ENCODE results near the gene CCDC183.
"Not testable (repeated sequence)": the region's sequence is repeated elsewhere in the genome, so short reads cannot be mapped to it uniquely, and the experiment has no call there.

Gene CCDC183

GRCh38 chr9:136794281-136794999, 1.7 kb upstream of the CCDC183 start:
- no peak for TF ChIP-seq CTCF (IDR thresholded peaks at IDR 0.05; ENCODE audit: low read depth, low read length)
- no peak for DNase-seq (ENCODE audit: low read depth in 2 of 2)
- no peak overlapping the region for H3K4me3 ChIP-seq (replicated peaks in 1 of 2; ENCODE audit: low read depth in 2 of 2, low read length in 2 of 2)

GRCh38 chr9:136795000-136795348, 1.2 kb upstream of the CCDC183 start:
- TF ChIP-seq CTCF (IDR thresholded peaks at IDR 0.05; ENCODE audit: low read depth, low read length): no peak
- no peak overlapping the region for H3K4me3 ChIP-seq (replicated peaks in 1 of 2; ENCODE audit: low read depth in 2 of 2, low read length in 2 of 2)
- DNase-seq (ENCODE audit: low read depth in 2 of 2): no peak

GRCh38 chr9:136796775-136797347, 723 bp downstream of the CCDC183 start:
- DNase-seq (ENCODE audit: low read depth in 2 of 2): peak in 1 of 2 donors; percentile 84

GRCh38 chr9:136798708-136799078, 2.6 kb downstream of the CCDC183 start:
- no peak for DNase-seq (ENCODE audit: low read depth in 2 of 2)
- no peak overlapping the region for H3K4me3 ChIP-seq (replicated peaks in 1 of 2; ENCODE audit: low read depth in 2 of 2, low read length in 2 of 2)
- no peak for TF ChIP-seq CTCF (IDR thresholded peaks at IDR 0.05; ENCODE audit: low read depth, low read length)

More at GRCh38 chr9:136796775-136797347, 723 bp downstream of the CCDC183 start:
- H3K4me3 ChIP-seq (replicated peaks in 1 of 2; ENCODE audit: low read depth in 2 of 2, low read length in 2 of 2): not testable (repeated sequence)

- TF ChIP-seq CTCF (IDR thresholded peaks at IDR 0.05; ENCODE audit: low read depth, low read length): no peak
- DNase-seq (ENCODE audit: low read depth in 2 of 2): no peak
- peak overlapping the region in 1 of 2 donors; percentile 4 for H3K4me3 ChIP-seq (replicated peaks in 1 of 2; ENCODE audit: low read depth in 2 of 2, low read length in 2 of 2)
Measured at GRCh38 chr9:136799079-136799853, 3.1 kb downstream of the CCDC183 start.

- TF ChIP-seq CTCF (IDR thresholded peaks at IDR 0.05; ENCODE audit: low read depth, low read length): no peak
- peak overlapping the region in 1 of 2 donors; percentile 16 for H3K4me3 ChIP-seq (replicated peaks in 1 of 2; ENCODE audit: low read depth in 2 of 2, low read length in 2 of 2)
- peak; percentile 40 to 67 for DNase-seq (ENCODE audit: low read depth in 2 of 2)
Measured at GRCh38 chr9:136799854-136800657, 3.9 kb downstream of the CCDC183 start.
